CD4-positive, alpha-beta T cell treated with Interleukin-12 subunit alpha and Interleukin-12 subunit beta, for 1 hour (primary cell): Measurements from ENCODE around the gene ATP13A3.

Source experiments
- DNase-seq: peaks from one replicate; pipeline ENCODE4 v3.0.0-alpha.2; 2020

The ATP13A3 gene

DNA sequence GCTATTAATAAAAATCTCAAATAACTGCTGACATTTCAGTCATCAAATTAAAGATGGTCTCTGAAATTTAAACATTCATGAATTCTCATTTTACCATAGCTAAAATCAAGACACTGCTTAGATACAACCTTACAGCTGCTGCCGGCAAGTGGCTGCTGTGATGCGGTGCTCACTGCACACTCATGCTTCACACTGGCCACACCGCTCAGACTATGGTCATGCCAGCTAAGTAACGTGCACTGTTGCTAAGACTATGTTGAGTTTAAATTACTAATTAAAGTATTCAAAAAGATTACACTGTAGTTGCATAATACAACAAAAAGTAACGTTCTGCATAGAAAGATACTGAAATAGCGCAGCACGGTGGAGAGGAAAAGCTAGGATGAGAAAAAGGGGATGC lies 12.1 kb downstream of the ATP13A3 start:
- DNase-seq: no peak

GRCh38 chr3:194472290-194472920 lies 14.4 kb downstream of the ATP13A3 start:
- peak; percentile 68 for DNase-seq

- DNase-seq: no peak
These were observed 14.9 kb downstream of the ATP13A3 start for GRCh38 chr3:194471863-194472262.

GRCh38 chr3:194470615-194471014 lies 16.2 kb downstream of the ATP13A3 start:
- DNase-seq: no peak

- DNase-seq: no peak
These were observed 16.8 kb downstream of the ATP13A3 start for GRCh38 chr3:194469977-194470376.

DNA sequence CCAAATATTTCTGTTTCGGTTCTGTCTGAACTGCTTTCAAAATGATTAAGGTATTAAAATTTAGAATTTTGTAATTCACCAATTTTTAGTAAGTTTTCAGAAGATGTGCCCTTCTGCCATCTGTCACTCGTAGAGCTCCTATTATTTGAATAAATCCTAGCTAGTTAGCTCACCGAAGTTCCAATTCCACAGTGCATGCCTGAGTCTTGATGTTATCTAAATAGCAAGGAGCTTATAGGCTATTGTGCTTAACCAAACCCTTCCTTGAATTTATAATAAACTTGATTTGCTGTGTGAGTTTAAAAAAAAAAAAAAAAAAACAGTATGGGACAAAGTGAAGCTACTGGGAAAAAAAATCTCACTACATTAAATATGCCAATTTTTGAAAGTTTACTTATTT lies 18.7 kb downstream of the ATP13A3 start:
- DNase-seq: no peak

DNA sequence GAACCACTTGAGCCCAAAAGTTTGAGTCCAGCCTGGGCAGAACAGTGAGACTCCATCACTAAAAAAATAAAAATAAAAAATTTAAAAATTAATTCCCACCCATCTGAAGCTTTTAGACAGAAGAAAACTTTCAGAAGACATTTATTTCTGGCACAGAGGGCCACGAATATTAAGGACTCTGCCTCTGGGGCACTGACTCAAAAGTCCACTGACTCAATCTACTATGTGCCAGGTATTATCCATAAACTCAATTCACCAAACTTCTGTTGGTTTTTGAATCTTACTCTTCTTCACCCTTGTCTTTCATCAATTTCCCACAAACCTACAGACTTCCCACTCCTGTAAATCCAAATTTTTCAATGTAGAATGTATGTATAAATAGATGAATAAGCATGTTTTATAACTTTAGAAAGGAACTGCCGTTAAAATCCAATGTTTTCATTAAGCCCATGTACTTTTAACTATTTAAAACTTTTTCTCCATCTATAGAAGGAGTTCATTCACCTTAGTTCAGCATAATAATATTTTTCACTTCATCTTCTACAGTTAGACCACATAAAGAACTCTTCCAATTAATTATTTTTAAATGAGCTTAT lies 19.9 kb downstream of the ATP13A3 start:
- DNase-seq: no peak

DNA sequence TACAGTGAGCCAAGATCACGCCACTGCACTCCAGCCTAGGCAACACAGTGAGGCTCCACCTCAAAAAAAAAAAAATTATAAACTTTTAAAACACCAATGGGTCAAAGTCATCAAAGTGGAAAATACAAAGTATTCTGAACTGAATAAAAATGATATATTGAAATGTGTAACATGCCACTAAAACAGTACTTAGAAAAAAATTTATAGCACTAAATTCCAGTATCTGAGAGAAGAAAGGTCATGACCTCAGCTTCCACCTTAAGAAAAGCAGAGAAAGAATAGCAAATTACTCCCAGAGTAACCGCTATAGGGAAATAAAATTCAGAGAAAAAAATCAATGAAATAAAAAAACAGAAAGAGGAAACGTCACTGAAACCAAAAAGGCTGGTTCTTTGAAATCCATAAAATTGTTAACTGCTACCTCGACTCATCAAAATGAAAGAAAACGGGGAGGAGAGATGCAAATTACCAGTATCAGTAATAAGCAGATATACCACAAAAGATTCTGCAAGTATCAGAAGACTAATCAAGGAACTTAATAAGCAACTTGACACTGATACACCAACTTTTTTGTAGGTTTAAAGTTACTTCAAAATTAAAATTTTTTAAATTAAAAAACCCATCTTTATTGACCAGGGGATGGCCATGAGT lies 20.8 kb downstream of the ATP13A3 start:
- no peak for DNase-seq

- no peak for DNase-seq
These were observed 21.6 kb downstream of the ATP13A3 start for GRCh38 chr3:194465246-194465645.

GRCh38 chr3:194464692-194465091 lies 22.1 kb downstream of the ATP13A3 start:
- DNase-seq: no peak

DNA sequence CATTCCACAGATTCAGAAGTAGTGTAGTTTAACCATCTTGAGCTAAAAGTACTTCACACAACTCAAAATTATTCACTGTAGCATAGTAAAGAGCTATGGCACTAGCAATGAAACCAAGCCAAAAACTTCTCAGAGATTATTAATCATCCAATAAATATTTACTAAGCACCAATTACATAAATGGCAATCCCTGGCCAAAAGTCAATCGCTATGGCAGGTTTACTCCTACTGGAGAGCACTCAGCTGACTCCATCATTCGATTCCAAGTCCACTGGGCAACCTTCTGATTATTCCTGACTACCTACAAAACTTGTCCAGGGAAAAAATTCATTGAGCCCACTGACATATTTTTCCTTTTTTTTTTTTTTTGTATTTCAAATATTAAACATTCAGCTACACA lies 23.9 kb downstream of the ATP13A3 start:
- no peak for DNase-seq

- DNase-seq: no peak
These were observed 26.2 kb downstream of the ATP13A3 start for GRCh38 chr3:194460566-194460965.

- no peak for DNase-seq
These were observed 28.7 kb downstream of the ATP13A3 start for GRCh38 chr3:194458131-194458530.

DNA sequence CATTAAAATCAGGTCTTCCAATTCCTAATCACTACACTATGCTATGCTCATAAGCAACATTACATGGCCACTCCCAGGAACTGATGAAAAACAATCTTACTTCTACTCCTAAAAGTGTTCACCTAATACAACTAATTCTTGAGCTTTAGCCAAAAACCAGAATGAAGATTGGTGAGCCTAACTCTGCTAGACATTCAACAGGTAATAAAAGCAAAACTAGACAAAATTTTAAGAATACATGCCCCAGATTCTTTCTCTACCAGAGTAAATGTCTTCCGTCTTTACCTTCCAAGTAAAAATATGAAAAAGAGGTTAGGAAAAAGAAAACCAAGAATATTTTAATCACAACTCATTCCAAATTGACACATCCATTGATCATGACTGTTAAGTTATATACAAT lies 31.3 kb downstream of the ATP13A3 start:
- no peak for DNase-seq

- DNase-seq: no peak
These were observed 36.5 kb downstream of the ATP13A3 start for GRCh38 chr3:194450341-194450740.

DNA sequence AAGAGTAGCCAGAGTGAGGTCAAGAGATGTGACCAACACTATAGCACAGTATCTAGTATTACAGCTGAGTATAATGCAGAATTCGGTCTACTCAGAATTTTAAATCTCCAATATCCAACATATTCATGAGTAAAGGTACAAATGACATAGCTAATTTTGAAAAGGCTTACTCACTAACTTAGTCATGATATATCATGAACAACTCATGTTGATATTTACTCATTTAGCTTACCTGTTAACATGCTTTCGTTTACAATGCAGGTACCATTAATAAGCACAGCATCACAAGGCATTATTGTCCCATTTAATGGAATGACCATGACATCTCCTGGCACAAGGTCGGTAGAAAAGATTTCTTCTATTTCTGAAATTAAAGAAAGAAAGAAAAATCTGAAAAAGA lies 36.9 kb downstream of the ATP13A3 start:
- DNase-seq: no peak

DNA sequence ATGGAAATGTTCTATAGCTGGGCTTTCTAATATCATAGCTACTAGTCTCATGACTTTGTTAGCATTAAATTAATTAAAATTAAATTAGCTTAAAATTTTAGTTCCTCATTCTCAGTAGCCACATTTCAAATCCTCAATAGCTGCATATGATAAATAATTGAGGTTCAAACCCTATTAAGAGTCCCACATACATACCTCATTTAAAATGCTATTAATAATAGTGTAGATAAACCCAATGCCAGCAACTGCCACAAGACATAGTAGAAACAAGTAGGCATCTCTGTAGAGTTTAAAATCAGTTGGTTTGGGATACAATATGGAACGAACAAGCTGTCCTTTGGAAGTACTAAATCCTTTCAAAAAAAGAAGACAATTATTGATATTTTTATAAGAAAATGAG lies 39.1 kb downstream of the ATP13A3 start:
- no peak for DNase-seq

DNA sequence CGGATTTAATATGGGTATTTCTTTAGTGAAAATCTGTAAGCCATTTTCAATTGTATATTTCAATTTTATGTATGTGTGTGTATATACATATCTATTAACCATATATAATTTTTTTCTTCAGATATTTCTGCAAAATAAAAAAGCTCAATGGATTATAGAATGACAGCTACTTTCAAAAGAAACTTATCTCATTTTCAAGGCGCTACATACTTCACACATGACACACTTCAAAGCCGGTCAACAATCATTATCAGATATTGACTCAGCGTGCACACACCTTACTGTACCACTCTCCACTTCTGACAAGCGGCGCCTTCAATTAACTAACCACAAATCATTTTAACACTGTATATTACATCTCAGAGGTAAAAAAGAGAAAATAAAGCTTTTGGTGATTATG lies 39.6 kb downstream of the ATP13A3 start:
- peak; percentile 10 for DNase-seq

- DNase-seq: no peak
These were observed 40.0 kb downstream of the ATP13A3 start for GRCh38 chr3:194446754-194447153.

GRCh38 chr3:194446172-194446571 lies 40.6 kb downstream of the ATP13A3 start:
- no peak for DNase-seq

- no peak for DNase-seq
These were observed 42.9 kb downstream of the ATP13A3 start for GRCh38 chr3:194443901-194444300.

- no peak for DNase-seq
These were observed 46.0 kb downstream of the ATP13A3 start for GRCh38 chr3:194440756-194441155.

- DNase-seq: no peak
These were observed 46.8 kb downstream of the ATP13A3 start for GRCh38 chr3:194439881-194440550.

GRCh38 chr3:194434503-194434902 lies 52.3 kb downstream of the ATP13A3 start:
- DNase-seq: no peak
